Activated naive CD8-positive, alpha-beta T cell treated with anti-CD3 and anti-CD28 coated beads for 36 hours (primary cell): ENCODE data around the gene PSG7. TPM values are rescaled to one million over a fixed set of nuclear protein-coding genes. Genes with fewer than 3 reads are reported as not detected.
"Not testable (repeated sequence)": the region's sequence is repeated elsewhere in the genome, so short reads cannot be mapped to it uniquely, and the experiment has no call there.

Source experiments
- DNase-seq: peaks from one replicate; pipeline ENCODE4 v3.0.0; 2021
- H3K27ac Mint-ChIP-seq: one replicate; pipeline ENCODE4 v1.8.0; 2022; ENCODE audit warnings: mild to moderate bottlenecking, moderate library complexity, mixed read lengths
- H3K27me3 Mint-ChIP-seq: one replicate; pipeline ENCODE4 v1.8.0; 2022; ENCODE audit warnings: mild to moderate bottlenecking, mixed read lengths
- H3K36me3 Mint-ChIP-seq: one replicate; pipeline ENCODE4 v1.8.0; 2021; ENCODE audit warnings: mild to moderate bottlenecking, mixed read lengths
- H3K4me1 Mint-ChIP-seq: one replicate; pipeline ENCODE4 v1.8.0; 2021; ENCODE audit warnings: mixed read lengths
- H3K4me3 Mint-ChIP-seq: one replicate; pipeline ENCODE4 v1.8.0; 2022; ENCODE audit warnings: mild to moderate bottlenecking, moderate library complexity, mixed read lengths
- H3K9me3 Mint-ChIP-seq: one replicate; pipeline ENCODE4 v1.8.0; 2022; ENCODE audit warnings: mixed read lengths
- total RNA-seq, 2 experiments: library from RNA; stranded (reverse); gene quantifications; one replicate each; pipeline ENCODE4 v1.2.3, GENCODE V29; 2021

PSG7 gene
- not detected for total RNA-seq

DNA sequence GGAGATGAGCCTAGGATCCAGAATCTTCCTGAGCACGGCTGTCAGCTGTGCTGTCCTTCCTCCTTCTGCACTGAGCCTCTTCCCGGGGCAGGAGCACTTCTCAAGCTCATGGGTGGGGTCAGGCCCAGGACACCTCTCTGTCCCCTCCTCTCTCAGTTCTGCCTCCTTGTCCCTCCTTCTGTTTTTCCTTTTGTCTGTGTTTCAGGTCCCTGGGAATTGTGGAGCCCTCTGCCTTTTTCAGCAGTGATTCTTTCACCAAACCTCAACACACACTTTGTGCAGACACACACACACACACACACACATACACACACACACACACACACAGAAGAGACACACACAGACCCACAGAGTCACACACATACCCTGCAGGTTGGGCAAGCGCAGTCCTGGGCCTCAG is at the start of gene PSG7:
Gene PSG7 (minus strand): TSS at position 101 of the 400 bp plus-strand sequence. CDS start 131 bp downstream, outside the sequence.
- peaks cover 25% of the 10 kb centered on the region for H3K27me3 Mint-ChIP-seq
- not testable (repeated sequence) for H3K36me3 Mint-ChIP-seq, DNase-seq, H3K4me3 Mint-ChIP-seq, H3K9me3 Mint-ChIP-seq, H3K4me1 Mint-ChIP-seq, H3K27ac Mint-ChIP-seq

- H3K27ac Mint-ChIP-seq: no peak overlapping the region
- no peak for DNase-seq
- H3K4me1 Mint-ChIP-seq: no peaks in the 10 kb centered on the region
- H3K4me3 Mint-ChIP-seq: no peak overlapping the region
- peaks cover 3% of the 10 kb centered on the region for H3K9me3 Mint-ChIP-seq
- H3K27me3 Mint-ChIP-seq: peaks cover 27% of the 10 kb centered on the region
- H3K36me3 Mint-ChIP-seq: no peaks in the 10 kb centered on the region
These were observed 48.6 kb upstream of the PSG7 start for GRCh38 chr19:42985588-42985987.

- peaks cover 18% of the 10 kb centered on the region for H3K27me3 Mint-ChIP-seq
- not testable (repeated sequence) for H3K4me3 Mint-ChIP-seq, H3K36me3 Mint-ChIP-seq, H3K9me3 Mint-ChIP-seq, H3K4me1 Mint-ChIP-seq, H3K27ac Mint-ChIP-seq, DNase-seq
These were observed 45.1 kb upstream of the PSG7 start for GRCh38 chr19:42982111-42982510.

DNA sequence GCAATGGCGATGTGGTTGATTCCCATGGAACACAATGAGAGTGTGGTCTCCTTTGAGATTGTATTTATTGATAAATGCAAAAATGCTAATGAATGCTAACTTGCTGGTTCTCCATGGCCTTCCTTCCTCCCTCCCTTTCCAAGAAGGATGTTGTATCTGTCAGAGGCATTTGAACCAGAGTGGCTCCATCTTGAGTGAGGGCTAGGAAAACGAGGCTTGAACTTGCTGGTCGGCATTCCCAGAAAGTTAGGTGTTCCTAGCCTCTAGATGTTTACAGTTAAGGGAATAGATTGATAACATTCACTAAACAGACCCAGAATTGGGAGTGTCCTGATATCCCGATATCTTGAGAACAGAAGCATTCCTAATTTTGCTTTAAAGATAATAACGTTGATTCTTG is 34.4 kb upstream of the PSG7 start:
- not testable (repeated sequence) for H3K4me1 Mint-ChIP-seq, H3K9me3 Mint-ChIP-seq, DNase-seq, H3K36me3 Mint-ChIP-seq, H3K4me3 Mint-ChIP-seq, H3K27ac Mint-ChIP-seq
- peaks cover 19% of the 10 kb centered on the region for H3K27me3 Mint-ChIP-seq

- peaks cover 33% of the 10 kb centered on the region for H3K27me3 Mint-ChIP-seq
- no peaks in the 10 kb centered on the region for H3K9me3 Mint-ChIP-seq
- H3K36me3 Mint-ChIP-seq: no peaks in the 10 kb centered on the region
- no peak overlapping the region for H3K27ac Mint-ChIP-seq
- no peak overlapping the region for H3K4me3 Mint-ChIP-seq
- DNase-seq: no peak
- no peaks in the 10 kb centered on the region for H3K4me1 Mint-ChIP-seq
These were observed 28.2 kb upstream of the PSG7 start for GRCh38 chr19:42965176-42965575.

- Mint-ChIP-seq H3K27me3 (peaks cover 31% of the 10 kb centered on the region), H3K9me3 (peaks cover 6% of the 10 kb centered on the region), H3K27ac (no peak overlapping the region), H3K4me1 (no peaks in the 10 kb centered on the region), H3K36me3 (no peaks in the 10 kb centered on the region), H3K4me3 (no peak overlapping the region)
- DNase-seq: no peak
These were observed 24.1 kb upstream of the PSG7 start for GRCh38 chr19:42961119-42961518.

- DNase-seq, H3K9me3 Mint-ChIP-seq, H3K36me3 Mint-ChIP-seq, H3K4me1 Mint-ChIP-seq, H3K4me3 Mint-ChIP-seq, H3K27ac Mint-ChIP-seq: not testable (repeated sequence)
- H3K27me3 Mint-ChIP-seq: peaks cover 17% of the 10 kb centered on the region
These were observed 15.1 kb upstream of the PSG7 start for GRCh38 chr19:42952126-42952525.

- H3K4me1 Mint-ChIP-seq, H3K36me3 Mint-ChIP-seq, H3K9me3 Mint-ChIP-seq, DNase-seq, H3K4me3 Mint-ChIP-seq, H3K27ac Mint-ChIP-seq: not testable (repeated sequence)
- peaks cover 17% of the 10 kb centered on the region for H3K27me3 Mint-ChIP-seq
These were observed 14.5 kb upstream of the PSG7 start for GRCh38 chr19:42951476-42951875.

- H3K4me1 Mint-ChIP-seq: no peaks in the 10 kb centered on the region
- H3K36me3 Mint-ChIP-seq: no peaks in the 10 kb centered on the region
- H3K27me3 Mint-ChIP-seq: peaks cover 41% of the 10 kb centered on the region
- H3K27ac Mint-ChIP-seq: no peak overlapping the region
- no peaks in the 10 kb centered on the region for H3K9me3 Mint-ChIP-seq
- no peak for DNase-seq
- H3K4me3 Mint-ChIP-seq: no peak overlapping the region
These were observed 5.3 kb upstream of the PSG7 start for GRCh38 chr19:42942187-42942789.

DNA sequence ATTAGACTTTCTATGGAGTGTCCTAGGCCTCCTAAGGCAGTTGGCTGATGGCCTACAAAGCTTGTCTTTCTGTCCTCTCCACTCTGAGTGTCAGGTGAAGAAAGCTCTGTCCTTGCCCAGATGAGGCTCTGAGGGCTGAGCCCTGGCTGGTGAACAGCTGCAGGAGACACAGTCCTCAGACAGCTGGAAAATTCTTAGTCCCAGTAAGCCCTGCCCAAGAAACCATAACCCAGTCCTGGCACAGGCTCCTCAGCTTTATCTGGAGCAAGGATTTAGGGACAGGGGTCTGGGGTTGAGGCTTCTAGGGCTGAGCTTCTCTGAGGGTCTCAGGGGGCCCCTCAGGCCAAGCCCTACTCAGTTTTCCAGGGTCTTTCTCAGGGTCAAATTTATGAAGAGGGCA is 2.3 kb downstream of the PSG7 start:
- H3K4me1 Mint-ChIP-seq, H3K9me3 Mint-ChIP-seq, H3K4me3 Mint-ChIP-seq, DNase-seq, H3K27ac Mint-ChIP-seq, H3K36me3 Mint-ChIP-seq: not testable (repeated sequence)
- H3K27me3 Mint-ChIP-seq: peaks cover 13% of the 10 kb centered on the region

DNA sequence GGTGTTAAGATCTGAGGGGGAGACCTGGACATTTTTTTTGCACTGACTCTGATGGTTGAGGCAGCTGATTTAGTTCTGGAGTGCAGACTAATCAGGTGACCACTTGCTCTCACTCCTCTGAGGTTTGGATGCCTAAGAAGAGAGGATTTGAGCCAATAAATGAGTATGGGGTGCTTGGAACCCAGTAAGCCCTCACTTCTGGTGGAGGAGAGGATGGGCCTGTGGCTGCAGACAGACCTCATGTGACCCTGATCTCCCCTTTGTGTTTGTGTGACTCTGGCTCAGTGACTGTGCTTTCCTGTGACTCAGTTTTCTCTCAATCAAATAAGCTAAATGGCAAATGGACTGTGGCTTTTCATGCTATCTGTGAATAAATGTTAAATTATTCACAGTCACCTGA is 2.8 kb downstream of the PSG7 start:
- H3K9me3 Mint-ChIP-seq, DNase-seq, H3K4me1 Mint-ChIP-seq, H3K27ac Mint-ChIP-seq, H3K4me3 Mint-ChIP-seq, H3K36me3 Mint-ChIP-seq: not testable (repeated sequence)
- peaks cover 13% of the 10 kb centered on the region for H3K27me3 Mint-ChIP-seq

DNA sequence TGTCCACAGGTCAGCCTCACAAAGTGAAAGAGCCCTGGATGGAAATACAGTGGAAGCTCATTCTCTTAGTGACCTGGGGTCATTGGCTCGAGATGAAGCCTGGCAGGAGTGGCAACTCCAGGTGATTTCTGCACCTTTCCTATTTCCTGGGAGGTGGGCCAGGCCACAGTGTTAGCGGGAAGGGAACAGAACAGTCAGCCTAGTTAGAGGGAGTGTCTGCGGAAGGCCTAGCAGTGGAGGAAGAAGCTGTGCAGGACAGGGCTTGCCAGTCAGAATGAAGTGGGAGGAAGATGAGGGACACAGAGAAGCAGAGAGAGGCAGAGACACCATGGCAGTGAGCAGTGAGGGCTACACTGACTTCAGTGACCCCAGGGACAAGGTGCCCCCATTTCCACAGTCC is 3.6 kb downstream of the PSG7 start:
- not testable (repeated sequence) for H3K27ac Mint-ChIP-seq, H3K4me1 Mint-ChIP-seq, H3K4me3 Mint-ChIP-seq, H3K9me3 Mint-ChIP-seq, H3K36me3 Mint-ChIP-seq, DNase-seq
- peaks cover 10% of the 10 kb centered on the region for H3K27me3 Mint-ChIP-seq

DNA sequence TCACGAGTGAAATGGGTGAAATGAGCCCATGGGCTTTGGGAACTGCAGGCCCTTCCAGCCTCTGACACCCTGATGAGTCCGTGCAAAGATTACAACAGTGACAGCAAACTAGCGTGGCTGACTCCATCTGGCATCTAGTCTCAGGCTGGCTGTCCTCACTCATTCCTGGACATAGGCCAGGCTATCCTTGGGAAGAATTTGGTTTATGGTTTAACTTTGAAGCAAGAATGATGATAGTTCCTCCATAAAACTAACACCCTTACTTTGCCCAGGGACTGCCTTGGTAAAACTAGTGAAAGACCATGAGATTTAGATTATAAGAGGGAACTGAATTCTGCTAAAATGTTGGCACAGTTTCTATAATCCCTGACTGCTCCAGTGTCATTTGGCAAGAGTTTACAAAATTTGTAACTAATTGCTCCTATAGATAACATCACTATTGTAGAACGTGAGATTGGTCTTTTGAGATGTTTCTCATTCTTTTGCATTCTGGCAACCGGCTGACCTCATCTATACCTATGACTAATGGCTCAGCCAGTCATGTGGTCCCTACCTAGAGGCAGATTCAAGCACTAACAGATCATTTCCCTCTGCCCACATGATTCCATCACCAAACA is 4.4 kb downstream of the PSG7 start:
- not testable (repeated sequence) for H3K36me3 Mint-ChIP-seq, H3K4me3 Mint-ChIP-seq, H3K9me3 Mint-ChIP-seq, H3K27me3 Mint-ChIP-seq, H3K27ac Mint-ChIP-seq, DNase-seq, H3K4me1 Mint-ChIP-seq

DNA sequence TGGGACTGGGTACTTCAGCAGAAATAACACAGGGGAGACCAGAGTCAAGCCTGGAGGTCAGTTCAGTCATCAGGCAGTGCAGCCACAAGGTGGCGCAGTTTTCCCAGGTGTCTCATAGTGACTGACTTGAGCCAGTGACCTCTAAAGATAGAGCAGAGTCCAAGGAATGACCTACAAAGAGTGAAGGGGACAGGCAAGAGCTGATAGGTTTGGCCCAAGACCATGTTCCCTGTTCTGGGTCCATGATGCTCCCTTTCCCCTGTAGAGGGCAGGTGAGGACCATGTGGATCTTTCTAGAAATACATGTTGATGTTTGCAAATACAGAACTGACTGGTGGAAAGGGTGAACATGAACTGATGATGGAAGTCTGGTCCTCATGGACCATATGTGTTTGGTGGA is 6.8 kb downstream of the PSG7 start:
- H3K4me1 Mint-ChIP-seq, H3K27ac Mint-ChIP-seq, H3K36me3 Mint-ChIP-seq, H3K9me3 Mint-ChIP-seq, H3K4me3 Mint-ChIP-seq: not testable (repeated sequence)
- peaks cover 14% of the 10 kb centered on the region for H3K27me3 Mint-ChIP-seq
- peak; percentile 37 for DNase-seq

DNA sequence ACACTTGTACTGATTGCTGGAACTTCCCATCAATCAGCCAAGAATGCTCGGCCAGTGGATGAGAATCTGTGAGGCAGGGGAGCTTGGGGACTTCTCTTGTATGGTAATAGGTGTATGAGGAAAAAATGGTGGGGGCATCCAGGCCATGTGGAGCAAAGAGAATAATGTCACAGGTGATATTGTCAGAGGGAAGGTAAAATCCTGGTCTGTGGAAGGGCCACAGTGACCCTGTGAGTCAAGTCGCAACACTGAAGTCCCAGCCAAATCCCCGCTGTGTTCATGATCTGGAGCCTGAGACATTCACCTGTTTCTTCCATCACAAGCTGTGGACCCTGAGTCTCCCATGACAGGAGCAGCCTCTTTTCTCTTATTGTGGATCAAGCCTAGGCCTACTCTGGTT is 8.1 kb downstream of the PSG7 start:
- H3K27me3 Mint-ChIP-seq: peaks cover 14% of the 10 kb centered on the region
- DNase-seq: no peak
- H3K4me3 Mint-ChIP-seq: no peak overlapping the region
- no peaks in the 10 kb centered on the region for H3K36me3 Mint-ChIP-seq
- H3K9me3 Mint-ChIP-seq: no peaks in the 10 kb centered on the region
- H3K4me1 Mint-ChIP-seq: no peaks in the 10 kb centered on the region
- no peak overlapping the region for H3K27ac Mint-ChIP-seq

DNA sequence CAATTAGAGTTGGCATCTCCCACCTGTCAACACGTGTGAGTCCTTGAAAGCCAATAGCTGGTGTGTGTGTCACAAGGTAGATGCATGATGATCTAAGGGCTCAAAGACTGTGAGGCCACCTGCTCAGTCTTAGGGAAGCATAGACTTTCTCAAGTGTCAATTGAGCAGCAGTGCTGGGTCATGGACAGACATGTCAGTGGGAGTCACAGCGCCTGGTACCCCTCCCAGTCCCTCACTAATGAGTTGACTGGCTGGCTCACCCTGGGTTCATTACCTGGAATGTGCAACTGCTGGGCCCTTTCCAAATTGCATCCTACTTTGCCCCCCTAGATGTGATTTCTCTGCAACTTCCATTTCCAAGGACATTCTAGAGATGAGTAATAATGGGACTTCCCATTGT is 10.2 kb downstream of the PSG7 start:
- H3K27ac Mint-ChIP-seq: no peak overlapping the region
- no peak overlapping the region for H3K4me3 Mint-ChIP-seq
- DNase-seq: no peak
- peaks cover 17% of the 10 kb centered on the region for H3K27me3 Mint-ChIP-seq
- H3K4me1 Mint-ChIP-seq: no peaks in the 10 kb centered on the region
- no peaks in the 10 kb centered on the region for H3K9me3 Mint-ChIP-seq
- H3K36me3 Mint-ChIP-seq: no peaks in the 10 kb centered on the region
